SK-N-SH (cell line): ENCODE results near the gene MED15. TPM values are rescaled to one million over a fixed set of nuclear protein-coding genes. Genes with fewer than 3 reads are reported as not detected.

Experiments
- CTCF ChIA-PET: fragments of 300-600, 350-600 bp; formaldehyde crosslinking; extraction: SDS; loops from one replicate; lab custom pipeline; 2021; lab: Yijun Ruan, JAX
- POLR2A ChIA-PET: fragments of 350-600 bp; sonication (Branson Sonifier 250); formaldehyde crosslinking; extraction: SDS; loops from one replicate; lab custom pipeline; 2020; ENCODE audit warnings: antibody characterized with exemption, inconsistent platforms; lab: Yijun Ruan, JAX
- DNase-seq: peaks from one replicate; pipeline ENCODE4 v3.0.0; 2012
- H2AFZ ChIP-seq: fragments of 200-600 bp; sonication (generic); 2 replicates; pipeline ENCODE4 v1.8.1; 2016; ENCODE audit warnings: antibody characterized with exemption, mild to moderate bottlenecking, low read depth
- H3F3A ChIP-seq: fragments of 200-600 bp; sonication (generic); replicated peaks from 2 replicates; pipeline ENCODE3; 2016; ENCODE audit warnings: antibody characterized with exemption, mild to moderate bottlenecking; ENCODE audit not compliant: insufficient read depth
- H3K27ac ChIP-seq, 2 experiments: fragments of 200-500 bp in 1 of 2; fragments of 200-600 bp in 1 of 2; sonication (Bioruptor generic) in 1 of 2; sonication (generic), shearing (Covaris generic) in 1 of 2; 2 replicates each; pipeline versions ENCODE4 v1.5.1 to v1.6.1; 2014 to 2016; ENCODE audit warnings: low read depth in 2 of 2, inconsistent platforms in 1 of 2, low read length in 1 of 2, mild to moderate bottlenecking in 1 of 2, mixed read lengths in 1 of 2
- H3K27me3 ChIP-seq: fragments of 200-600 bp; sonication (generic), shearing (Covaris generic); 2 replicates; pipeline ENCODE4 v1.6.1; 2016; ENCODE audit warnings: mixed run types; ENCODE audit not compliant: insufficient read depth
- H3K36me3 ChIP-seq, 2 experiments: fragments of 200-500 bp in 1 of 2; fragments of 200-600 bp in 1 of 2; sonication (Bioruptor generic) in 1 of 2; sonication (generic) in 1 of 2; replicated peaks in 1 of 2; 2 replicates each; pipeline versions ENCODE3 to v1.5.1; 2014 to 2016; ENCODE audit warnings: low read length in 1 of 2, mild to moderate bottlenecking in 1 of 2; ENCODE audit not compliant: insufficient read depth in 2 of 2, control insufficient read depth in 1 of 2
- H3K4me1 ChIP-seq, 2 experiments: fragments of 200-500 bp in 1 of 2; fragments of 200-600 bp in 1 of 2; sonication (Bioruptor generic) in 1 of 2; sonication (generic), shearing (Covaris generic) in 1 of 2; 2 replicates each; pipeline versions ENCODE4 v1.5.1 to v1.6.1; 2014 to 2016; ENCODE audit warnings: low read depth in 1 of 2, low read length in 1 of 2, mixed run types in 1 of 2; ENCODE audit not compliant: insufficient read depth in 2 of 2, control insufficient read depth in 1 of 2
- H3K4me2 ChIP-seq: fragments of 200-600 bp; sonication (generic), shearing (Covaris generic); 2 replicates; pipeline ENCODE4 v1.6.1; 2017; ENCODE audit warnings: mixed run types
- H3K4me3 ChIP-seq, 2 experiments: fragments of 200-500 bp in 1 of 2; fragments of 200-600 bp in 1 of 2; sonication (Bioruptor generic) in 1 of 2; sonication (generic), shearing (Covaris generic) in 1 of 2; 2 replicates each; pipeline versions ENCODE4 v1.5.1 to v1.8.1; 2014 to 2016; ENCODE audit warnings: low read depth in 2 of 2, inconsistent platforms in 1 of 2, low read length in 1 of 2, mild to moderate bottlenecking in 1 of 2, mixed read lengths in 1 of 2, moderate library complexity in 1 of 2
- H3K79me2 ChIP-seq: fragments of 200-600 bp; sonication (generic); 2 replicates; pipeline ENCODE4 v1.8.1; 2017; ENCODE audit warnings: mild to moderate bottlenecking; ENCODE audit not compliant: insufficient read depth
- H3K9ac ChIP-seq: fragments of 200-600 bp; sonication (generic); 2 replicates; pipeline ENCODE4 v1.6.1; 2017; ENCODE audit warnings: mixed run types
- H3K9me2 ChIP-seq: fragments of 200-600 bp; sonication (generic); 2 replicates; pipeline ENCODE4 v1.6.1; 2017; ENCODE audit warnings: mixed run types
- H3K9me3 ChIP-seq: fragments of 200-600 bp; sonication (generic); 2 replicates; pipeline ENCODE4 v1.6.1; 2017; ENCODE audit warnings: mixed run types, mild to moderate bottlenecking, moderate library complexity
- H4K20me1 ChIP-seq: fragments of 200-600 bp; sonication (generic); 2 replicates; pipeline ENCODE4 v1.6.1; 2017; ENCODE audit warnings: mild to moderate bottlenecking, mixed run types; ENCODE audit not compliant: insufficient read depth
- FOXJ3 ChIP-seq: sonication (generic); formaldehyde crosslinking; IDR thresholded peaks from 2 replicates; pipeline ENCODE4 v1.5.1; 2020; ENCODE audit warnings: mild to moderate bottlenecking, missing genetic modification reagents
- FOXM1 ChIP-seq: IDR thresholded peaks from 2 replicates; pipeline ENCODE4 v1.4.0; 2012; ENCODE audit warnings: low read depth, mild to moderate bottlenecking
- GABPA ChIP-seq: IDR thresholded peaks from 2 replicates; pipeline ENCODE4 v1.4.0; 2012; ENCODE audit warnings: low read depth, mild to moderate bottlenecking
- GATA2 ChIP-seq: sonication (generic); formaldehyde crosslinking; IDR thresholded peaks from 2 replicates; pipeline ENCODE4 v1.5.0; 2020; ENCODE audit warnings: mild to moderate bottlenecking, missing genetic modification reagents
- JUND ChIP-seq: IDR thresholded peaks from 2 replicates; pipeline ENCODE4 v1.4.0; 2012
- NFIC ChIP-seq: IDR thresholded peaks from 2 replicates; pipeline ENCODE4 v1.4.0; 2012; ENCODE audit warnings: borderline replicate concordance
- NRF1 ChIP-seq: IDR thresholded peaks from 2 replicates; pipeline ENCODE4 v1.6.1; 2012; ENCODE audit warnings: low read depth, mild to moderate bottlenecking, low read length
- RAD21 ChIP-seq: IDR thresholded peaks from 2 replicates; pipeline ENCODE4 v1.6.1; 2012; ENCODE audit warnings: mild to moderate bottlenecking, low read length
- SMC3 ChIP-seq: IDR thresholded peaks from 2 replicates; pipeline ENCODE4 v1.6.1; 2012; ENCODE audit warnings: low read depth, low read length, improper control_type of control experiment
- TCF12 ChIP-seq: IDR thresholded peaks from 2 replicates; pipeline ENCODE4 v1.4.0; 2012
- YY1 ChIP-seq: IDR thresholded peaks from 2 replicates; pipeline ENCODE4 v1.4.0; 2012; ENCODE audit warnings: low read depth, mild to moderate bottlenecking
- WGBS: methylation state at CpG from one replicate; pipeline ENCODE4 v1.1.6; 2017; ENCODE audit warnings: low lambda C conversion rate; 5-methylcytosine and 5-hydroxymethylcytosine counted together
- polyA plus RNA-seq, 3 experiments: library from polyadenylated mRNA; depleted of rRNA; stranded (reverse); fragments of >200 nt; gene quantifications; 2 replicates each; pipeline ENCODE4 v1.2.3, GENCODE V29; 2012
- TF ChIP-seq, protein P1 (sequence below): fragments of 150-350 bp; IDR thresholded peaks from 2 replicates; pipeline ENCODE4 v1.6.1; 2017; ENCODE audit warnings: antibody characterized with exemption, low read length, low read depth, borderline replicate concordance
- TF ChIP-seq, protein P2 (sequence below): fragments of 150-350 bp; IDR thresholded peaks from 2 replicates; pipeline ENCODE4 v1.6.1; 2016; ENCODE audit warnings: mild to moderate bottlenecking, low read depth, low read length
- TF ChIP-seq, protein P3 (sequence below): IDR thresholded peaks from 2 replicates; pipeline ENCODE4 v1.4.0; 2012; ENCODE audit warnings: low read depth, borderline replicate concordance

Gene MED15
- polyA plus RNA-seq, 1 of the 3 experiments (the other 2 are of a cell fraction): 45.1 TPM

DNA sequence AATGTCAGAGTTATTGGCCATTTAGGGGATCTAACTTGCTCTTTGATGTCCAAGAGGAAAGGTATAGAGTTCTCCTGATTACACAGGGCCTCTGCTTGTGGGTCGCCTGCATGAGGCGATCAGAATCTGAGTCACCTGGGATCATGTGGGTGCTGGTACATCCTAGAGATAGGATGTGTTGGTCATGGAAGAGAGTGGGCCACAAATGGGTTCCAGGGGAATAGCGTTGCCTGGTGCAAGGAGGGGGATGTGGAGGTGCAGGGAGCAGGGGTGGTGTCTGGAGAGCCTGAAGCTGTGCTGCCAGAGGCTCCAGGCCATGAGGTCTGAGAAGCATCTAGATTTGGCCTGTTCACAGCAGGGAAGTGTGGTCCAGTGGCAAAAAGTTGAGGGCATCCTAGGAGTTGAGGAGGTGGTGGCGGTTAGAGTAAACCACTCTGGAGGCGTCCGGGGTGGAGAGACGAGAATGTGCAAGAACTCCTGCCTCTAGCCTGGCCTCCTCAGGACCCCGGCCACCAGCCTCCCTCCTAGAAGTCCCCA lies 92.8 kb downstream of the MED15 start:
- ChIA-PET CTCF (interaction anchor here (1.0 kb wide), 1 partner anchor 12 kb away, joined by 3 read pairs; no protein-coding TSS in a partner anchor), POLR2A (no interaction called here)
- Histone ChIP-seq H3K27ac (no peak overlapping the region), H3K4me1 (peaks cover 0 to 10% of the 10 kb centered on the region in 2 experiments; a peak in 1 of 4 replicates), H3K9ac (no peak overlapping the region), H3F3A (no peaks in the 10 kb centered on the region), H3K27me3 (no peaks in the 10 kb centered on the region), H2AFZ (no peak overlapping the region), H3K4me3 (no peak overlapping the region), H3K4me2 (no peak overlapping the region), H3K9me3 (no peaks in the 10 kb centered on the region), H3K79me2 (no peaks in the 10 kb centered on the region), H3K9me2 (no peaks in the 10 kb centered on the region), H4K20me1 (no peaks in the 10 kb centered on the region), H3K36me3 (no peaks in the 10 kb centered on the region)
- no peak for TF ChIP-seq TCF12
- 83% methylated on average over 8 of the region's 8 CpGs for WGBS
- no peak for DNase-seq

DNA sequence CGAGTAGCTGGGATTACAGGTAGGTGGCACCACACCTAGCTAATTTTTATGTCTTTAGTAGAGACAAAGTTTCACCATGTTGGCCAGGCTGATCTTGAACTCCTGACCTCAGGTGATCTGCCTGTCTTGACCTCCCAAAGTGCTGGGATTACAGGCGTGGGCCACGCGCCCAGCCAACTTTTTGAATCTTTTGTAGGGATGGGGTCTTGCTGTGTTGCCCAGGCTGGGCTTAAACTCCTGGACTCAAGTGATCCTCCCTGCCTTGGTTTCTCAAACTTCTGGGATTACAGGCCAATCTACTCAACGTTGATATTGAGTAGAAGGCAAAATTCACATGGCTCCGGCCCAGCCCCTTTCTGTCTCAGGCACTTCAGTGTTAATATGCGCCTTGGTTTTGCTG lies 93.9 kb downstream of the MED15 start:
- Histone ChIP-seq H3K4me1 (peaks cover 0 to 10% of the 10 kb centered on the region in 2 experiments; a peak in 1 of 4 replicates), H3K9ac (no peak overlapping the region), H3K36me3 (no peaks in the 10 kb centered on the region), H3K9me3 (no peaks in the 10 kb centered on the region), H2AFZ (no peak overlapping the region), H3F3A (no peaks in the 10 kb centered on the region), H3K4me3 (no peak overlapping the region), H3K4me2 (no peak overlapping the region), H4K20me1 (no peaks in the 10 kb centered on the region), H3K79me2 (no peaks in the 10 kb centered on the region), H3K9me2 (no peaks in the 10 kb centered on the region), H3K27ac (no peak overlapping the region), H3K27me3 (no peaks in the 10 kb centered on the region)
- 80% methylated on average over 7 of the region's 7 CpGs for WGBS
- ChIA-PET CTCF (interaction anchor here (2.3 kb wide), 1 partner anchor 37 kb away, joined by 8 read pairs; no protein-coding TSS in a partner anchor), POLR2A (no interaction called here)
- DNase-seq: no peak
- TF ChIP-seq, protein P1, sequence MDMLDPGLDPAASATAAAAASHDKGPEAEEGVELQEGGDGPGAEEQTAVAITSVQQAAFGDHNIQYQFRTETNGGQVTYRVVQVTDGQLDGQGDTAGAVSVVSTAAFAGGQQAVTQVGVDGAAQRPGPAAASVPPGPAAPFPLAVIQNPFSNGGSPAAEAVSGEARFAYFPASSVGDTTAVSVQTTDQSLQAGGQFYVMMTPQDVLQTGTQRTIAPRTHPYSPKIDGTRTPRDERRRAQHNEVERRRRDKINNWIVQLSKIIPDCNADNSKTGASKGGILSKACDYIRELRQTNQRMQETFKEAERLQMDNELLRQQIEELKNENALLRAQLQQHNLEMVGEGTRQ: no peak
- TF ChIP-seq YY1 (no peak), GATA2 (CRISPR knock-in tag) (no peak), FOXJ3 (CRISPR knock-in tag) (no peak), FOXM1 (no peak), GABPA (no peak), SMC3 (no peak), RAD21 (no peak), NFIC (no peak), NRF1 (no peak), JUND (no peak), TCF12 (no peak)
- TF ChIP-seq, protein P2, sequence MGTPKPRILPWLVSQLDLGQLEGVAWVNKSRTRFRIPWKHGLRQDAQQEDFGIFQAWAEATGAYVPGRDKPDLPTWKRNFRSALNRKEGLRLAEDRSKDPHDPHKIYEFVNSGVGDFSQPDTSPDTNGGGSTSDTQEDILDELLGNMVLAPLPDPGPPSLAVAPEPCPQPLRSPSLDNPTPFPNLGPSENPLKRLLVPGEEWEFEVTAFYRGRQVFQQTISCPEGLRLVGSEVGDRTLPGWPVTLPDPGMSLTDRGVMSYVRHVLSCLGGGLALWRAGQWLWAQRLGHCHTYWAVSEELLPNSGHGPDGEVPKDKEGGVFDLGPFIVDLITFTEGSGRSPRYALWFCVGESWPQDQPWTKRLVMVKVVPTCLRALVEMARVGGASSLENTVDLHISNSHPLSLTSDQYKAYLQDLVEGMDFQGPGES: no peak
- TF ChIP-seq, protein P3, sequence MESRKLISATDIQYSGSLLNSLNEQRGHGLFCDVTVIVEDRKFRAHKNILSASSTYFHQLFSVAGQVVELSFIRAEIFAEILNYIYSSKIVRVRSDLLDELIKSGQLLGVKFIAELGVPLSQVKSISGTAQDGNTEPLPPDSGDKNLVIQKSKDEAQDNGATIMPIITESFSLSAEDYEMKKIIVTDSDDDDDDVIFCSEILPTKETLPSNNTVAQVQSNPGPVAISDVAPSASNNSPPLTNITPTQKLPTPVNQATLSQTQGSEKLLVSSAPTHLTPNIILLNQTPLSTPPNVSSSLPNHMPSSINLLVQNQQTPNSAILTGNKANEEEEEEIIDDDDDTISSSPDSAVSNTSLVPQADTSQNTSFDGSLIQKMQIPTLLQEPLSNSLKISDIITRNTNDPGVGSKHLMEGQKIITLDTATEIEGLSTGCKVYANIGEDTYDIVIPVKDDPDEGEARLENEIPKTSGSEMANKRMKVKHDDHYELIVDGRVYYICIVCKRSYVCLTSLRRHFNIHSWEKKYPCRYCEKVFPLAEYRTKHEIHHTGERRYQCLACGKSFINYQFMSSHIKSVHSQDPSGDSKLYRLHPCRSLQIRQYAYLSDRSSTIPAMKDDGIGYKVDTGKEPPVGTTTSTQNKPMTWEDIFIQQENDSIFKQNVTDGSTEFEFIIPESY: no peak
